Muscle of leg (tissue), 11 donors: Measurements from ENCODE around the gene PLEKHN1. TPM values are rescaled to one million over a fixed set of nuclear protein-coding genes. Genes with fewer than 3 reads are reported as not detected.

Experiments used
- DNase-seq: peaks from one replicate; pipeline ENCODE4 v3.0.0; 2013
- H3K27ac ChIP-seq: one replicate; pipeline ENCODE4 v1.5.1; 2013; ENCODE audit warnings: mild to moderate bottlenecking, low read length, control low read depth
- H3K27me3 ChIP-seq: one replicate; pipeline ENCODE4 v1.6.1; 2013; ENCODE audit warnings: low read length; ENCODE audit not compliant: control insufficient read depth, insufficient read depth
- H3K36me3 ChIP-seq: one replicate; pipeline ENCODE4 v1.6.1; 2013; ENCODE audit warnings: low read length; ENCODE audit not compliant: control insufficient read depth, insufficient read depth
- H3K4me1 ChIP-seq: one replicate; pipeline ENCODE4 v1.6.1; 2013; ENCODE audit warnings: low read length; ENCODE audit not compliant: control insufficient read depth, insufficient read depth
- H3K4me3 ChIP-seq: one replicate; pipeline ENCODE4 v1.5.1; 2013; ENCODE audit warnings: low read length, control low read depth
- H3K9me3 ChIP-seq: replicated peaks from 2 replicates; pipeline ENCODE4 v1.6.1; 2013; ENCODE audit warnings: low read depth, low read length; ENCODE audit not compliant: control insufficient read depth
- WGBS: methylation state at CpG from one replicate; pipeline ENCODE4 v1.1.5; 2013; ENCODE audit warnings: missing lambda C conversion rate; ENCODE audit not compliant: insufficient coverage; 5-methylcytosine and 5-hydroxymethylcytosine counted together
- polyA plus RNA-seq, 8 donors: library from polyadenylated mRNA; unstranded; fragments of 120-200 nt; gene quantifications; one replicate each; pipeline versions ENCODE4 v1.2.1 to v1.2.3, GENCODE V29; 2013; ENCODE audit warnings: inconsistent platforms in 1 of 8, low replicate concordance in 1 of 8; ENCODE audit not compliant: insufficient read length in 8 of 8, insufficient read depth in 1 of 8
- total RNA-seq: library from RNA; stranded (reverse); fragments of 120-200 nt; gene quantifications from one replicate; pipeline ENCODE4 v1.2.4, GENCODE V29; 2013

PLEKHN1 gene
- total and polyA plus RNA-seq, 9 donors: 0.14 to 1.3 (median 0.53) TPM; not detected in 6

DNA sequence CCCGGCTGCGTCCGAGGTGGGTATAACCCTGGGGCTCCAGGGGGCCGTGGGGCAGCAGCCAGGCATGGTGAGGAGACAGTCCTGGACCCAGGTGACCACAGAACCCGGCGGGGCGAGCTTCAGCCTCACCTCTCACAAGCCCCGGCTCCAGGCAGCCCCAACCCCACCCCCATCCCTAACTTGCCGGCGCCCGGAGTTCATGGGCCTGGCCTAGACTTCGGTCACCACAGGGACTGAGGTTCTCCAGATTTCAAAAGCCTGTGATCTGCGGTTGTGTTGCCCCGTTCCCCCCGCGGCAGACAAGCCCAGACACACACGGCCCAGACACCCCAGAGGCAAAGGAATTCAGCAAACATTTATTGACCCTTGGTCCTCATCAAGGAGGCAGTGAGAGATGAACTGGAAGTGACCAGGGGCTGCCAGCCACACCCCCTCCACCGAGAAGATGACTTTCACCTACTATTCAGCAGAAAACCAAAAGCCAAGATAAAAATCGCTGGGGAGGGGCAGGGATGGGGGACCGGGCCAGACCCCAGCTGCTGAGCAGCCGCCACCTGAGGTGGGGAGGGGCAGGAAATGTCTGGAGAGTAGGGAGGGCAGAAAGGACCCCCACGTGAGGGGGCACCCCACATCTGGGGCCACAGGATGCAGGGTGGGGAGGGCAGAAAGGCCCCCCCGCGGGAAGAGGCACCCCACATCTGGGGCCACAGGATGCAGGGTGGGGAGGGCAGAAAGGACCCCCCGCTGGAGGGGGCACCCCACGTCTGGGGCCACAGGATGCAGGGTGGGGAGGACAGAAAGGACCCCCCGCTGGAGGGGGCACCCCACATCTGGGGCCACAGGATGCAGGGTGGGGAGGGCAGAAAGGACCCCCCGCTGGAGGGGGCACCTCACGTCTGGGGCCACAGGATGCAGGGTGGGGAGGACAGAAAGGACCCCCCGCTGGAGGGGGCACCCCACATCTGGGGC, 29.7 kb downstream of the PLEKHN1 start:
- Histone ChIP-seq H3K4me3 (no peak overlapping the region), H3K4me1 (peaks cover 22% of the 10 kb centered on the region), H3K9me3 (peaks cover 5% of the 10 kb centered on the region), H3K27ac (no peak overlapping the region), H3K36me3 (no peaks in the 10 kb centered on the region), H3K27me3 (peaks cover 37% of the 10 kb centered on the region)
- no peak for DNase-seq
- WGBS: 25% methylated on average over 15 of the region's 30 CpGs

DNA sequence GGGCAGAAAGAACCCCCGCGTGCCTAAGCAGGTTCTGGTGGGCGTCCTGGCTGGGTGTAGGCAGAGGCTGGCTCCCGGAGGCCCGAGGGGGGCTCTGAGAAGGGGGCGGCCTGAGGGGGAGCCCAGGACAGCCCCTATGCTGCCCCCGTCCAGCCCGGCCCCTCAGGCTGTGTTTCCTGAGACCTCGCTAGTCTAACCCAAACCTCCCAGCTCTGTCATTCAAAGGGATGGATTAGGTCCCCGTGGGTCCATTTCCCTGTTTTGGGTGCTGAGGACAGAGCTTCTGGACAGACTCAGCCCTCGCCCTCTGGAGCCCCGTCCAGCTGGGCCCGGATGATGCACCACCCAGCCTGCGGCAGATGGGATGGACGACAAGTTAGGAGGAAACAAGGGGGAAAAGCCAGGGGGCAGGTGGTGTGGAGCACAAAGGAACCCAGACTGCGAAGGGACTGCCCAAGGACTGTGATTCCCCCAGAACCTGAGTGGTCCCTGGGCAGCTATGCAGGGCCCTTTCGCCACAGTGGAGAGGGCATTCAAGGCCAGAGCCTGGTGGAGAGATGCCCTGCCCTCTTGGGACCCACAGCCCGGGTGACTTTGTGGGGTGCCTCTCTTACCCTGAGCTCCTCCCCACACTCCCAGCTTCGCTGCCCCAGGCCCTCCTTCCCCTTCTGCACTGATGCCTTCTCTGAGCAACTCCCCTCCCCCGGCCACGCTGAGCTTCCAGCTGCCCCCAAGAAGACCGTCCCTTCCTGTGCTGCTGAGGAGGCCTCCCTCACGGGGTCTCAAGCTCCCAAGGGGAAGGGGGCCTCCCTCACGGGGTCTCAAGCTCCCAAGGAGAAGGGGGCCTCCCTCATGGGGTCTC, 30.8 kb downstream of the PLEKHN1 start:
- Histone ChIP-seq H3K27me3 (peaks cover 39% of the 10 kb centered on the region), H3K9me3 (peaks cover 2% of the 10 kb centered on the region), H3K4me1 (peaks cover 29% of the 10 kb centered on the region), H3K36me3 (no peaks in the 10 kb centered on the region), H3K4me3 (no peak overlapping the region), H3K27ac (no peak overlapping the region)
- no peak for DNase-seq
- WGBS: 49% methylated on average over 18 of the region's 24 CpGs

DNA sequence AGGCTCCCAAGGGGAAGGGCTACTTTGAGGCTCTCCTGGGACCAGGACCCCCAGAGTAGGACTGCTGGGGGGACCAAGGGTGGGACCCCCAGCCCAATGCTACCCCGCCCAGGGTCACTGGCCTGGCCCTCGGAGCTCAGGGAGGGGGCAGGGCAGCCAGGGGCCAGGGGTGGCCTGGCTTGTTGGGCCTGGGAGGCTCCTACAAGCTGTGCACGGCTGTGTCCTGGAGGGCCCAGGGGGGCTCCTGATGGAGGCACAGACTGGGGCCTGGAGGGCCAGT, 31.4 kb downstream of the PLEKHN1 start:
- peaks cover 31% of the 10 kb centered on the region for H3K4me1 ChIP-seq
- H3K9me3 ChIP-seq: no peaks in the 10 kb centered on the region
- H3K27ac ChIP-seq: no peak overlapping the region
- WGBS: 57% methylated on average over 3 of the region's 3 CpGs
- no peaks in the 10 kb centered on the region for H3K36me3 ChIP-seq
- no peak overlapping the region for H3K4me3 ChIP-seq
- no peak for DNase-seq
- peaks cover 39% of the 10 kb centered on the region for H3K27me3 ChIP-seq

DNA sequence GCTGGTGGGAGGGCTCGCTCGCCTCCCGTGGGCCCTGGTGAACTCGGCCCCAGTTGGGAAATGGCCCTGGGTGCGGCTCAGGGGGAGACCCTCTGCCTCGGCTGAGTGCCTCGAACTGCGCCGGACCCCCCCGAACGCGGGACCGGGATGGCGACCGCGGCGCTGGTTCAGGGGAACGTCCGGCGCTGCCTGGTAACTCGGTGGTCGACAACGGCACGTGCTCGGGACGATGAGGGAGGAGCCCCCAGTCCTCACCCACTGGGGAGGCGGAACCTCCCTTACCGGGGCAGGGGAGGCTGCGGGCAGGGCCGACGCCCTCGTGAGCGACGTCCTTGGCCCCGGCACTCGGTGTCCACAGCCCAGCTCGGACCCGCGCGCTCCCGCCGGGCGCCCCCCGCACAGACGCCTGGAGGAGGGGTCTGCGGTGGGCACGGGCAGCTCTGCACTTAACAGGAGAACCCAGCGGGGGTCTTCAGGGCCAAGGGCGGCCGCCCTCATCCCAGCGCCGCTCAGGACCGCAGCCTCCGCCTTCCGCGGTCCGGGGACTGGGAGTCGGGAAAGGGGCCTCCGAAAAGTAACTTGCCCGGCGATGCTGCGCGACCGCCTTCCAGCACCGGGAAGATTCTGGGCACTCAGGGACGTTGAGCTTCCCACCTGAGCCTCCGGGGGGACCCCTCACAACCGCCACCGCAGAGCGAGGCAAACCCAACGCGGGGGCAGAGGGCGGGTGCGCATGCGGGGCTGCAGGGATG, 31.9 kb downstream of the PLEKHN1 start:
- Histone ChIP-seq H3K4me1 (peaks cover 36% of the 10 kb centered on the region), H3K9me3 (no peaks in the 10 kb centered on the region), H3K36me3 (peaks cover 3% of the 10 kb centered on the region), H3K27ac (no peak overlapping the region), H3K27me3 (peaks cover 41% of the 10 kb centered on the region), H3K4me3 (peak overlapping the region; percentile 36)
- no peak for DNase-seq
- 11% methylated on average over 73 of the region's 75 CpGs for whole genome bisulfite sequencing

DNA sequence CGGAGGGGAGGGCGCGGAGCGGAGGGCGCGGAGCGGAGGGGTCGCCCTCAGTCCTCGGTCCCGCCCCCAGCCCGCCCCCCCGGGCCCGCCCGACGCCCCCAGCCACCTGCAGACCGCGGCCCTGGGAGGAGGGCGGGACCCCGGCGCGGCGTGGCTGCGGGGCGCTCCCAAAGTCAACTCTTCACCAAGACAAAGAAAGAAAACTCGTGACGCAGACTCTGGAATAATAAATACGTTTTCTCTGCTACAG, 32.4 kb downstream of the PLEKHN1 start:
- peaks cover 41% of the 10 kb centered on the region for H3K4me1 ChIP-seq
- DNase-seq: peak; percentile 70
- WGBS: 0% methylated on average over 7 of the region's 27 CpGs
- H3K27me3 ChIP-seq: peaks cover 41% of the 10 kb centered on the region
- H3K27ac ChIP-seq: no peak overlapping the region
- H3K9me3 ChIP-seq: no peaks in the 10 kb centered on the region
- H3K4me3 ChIP-seq: peak overlapping the region; percentile 43
- H3K36me3 ChIP-seq: peaks cover 7% of the 10 kb centered on the region

DNA sequence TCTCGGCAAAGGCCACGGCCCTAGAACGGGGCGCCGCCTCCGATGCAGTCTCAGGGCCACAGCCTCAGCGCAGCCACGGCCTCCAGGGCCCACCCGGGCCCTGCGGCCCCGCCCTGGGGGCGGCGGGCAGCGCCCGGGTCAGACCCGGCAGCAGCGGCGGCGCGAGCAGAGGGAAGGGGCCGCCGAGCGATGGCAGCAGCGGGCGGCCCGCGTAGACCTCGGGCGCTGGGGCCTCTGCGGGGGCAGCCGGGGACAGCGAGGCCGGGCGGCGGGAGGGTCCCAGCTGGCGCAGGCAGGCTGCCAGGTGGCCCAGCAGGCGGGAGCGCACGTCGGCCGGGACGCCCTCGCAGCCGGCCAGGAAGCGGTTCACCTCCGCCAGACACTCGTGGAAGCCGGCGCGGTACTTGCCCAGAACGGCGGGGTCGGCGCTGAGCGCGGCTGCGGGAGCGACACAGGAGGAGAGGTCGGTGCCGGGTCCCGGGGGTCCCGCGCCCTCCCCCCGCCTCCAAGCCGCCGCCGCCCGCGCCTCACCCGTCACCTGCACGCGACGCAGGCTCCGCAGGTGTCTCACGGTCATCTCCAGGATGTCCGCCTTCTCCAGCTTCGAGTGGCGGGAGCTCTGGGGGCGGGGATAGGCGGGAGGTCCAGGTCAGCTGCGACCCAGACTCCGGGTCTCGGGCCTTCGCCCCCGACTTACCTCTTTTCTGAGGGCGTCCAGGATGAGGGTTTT, 32.9 kb downstream of the PLEKHN1 start:
- peaks cover 7% of the 10 kb centered on the region for H3K36me3 ChIP-seq
- peak; percentile 66 for DNase-seq
- H3K4me1 ChIP-seq: peaks cover 45% of the 10 kb centered on the region
- H3K4me3 ChIP-seq: peak overlapping the region; percentile 74
- no peaks in the 10 kb centered on the region for H3K9me3 ChIP-seq
- WGBS: under 1% methylated on average over 86 of the region's 86 CpGs
- H3K27me3 ChIP-seq: peaks cover 41% of the 10 kb centered on the region
- peak overlapping the region; percentile 65 for H3K27ac ChIP-seq

DNA sequence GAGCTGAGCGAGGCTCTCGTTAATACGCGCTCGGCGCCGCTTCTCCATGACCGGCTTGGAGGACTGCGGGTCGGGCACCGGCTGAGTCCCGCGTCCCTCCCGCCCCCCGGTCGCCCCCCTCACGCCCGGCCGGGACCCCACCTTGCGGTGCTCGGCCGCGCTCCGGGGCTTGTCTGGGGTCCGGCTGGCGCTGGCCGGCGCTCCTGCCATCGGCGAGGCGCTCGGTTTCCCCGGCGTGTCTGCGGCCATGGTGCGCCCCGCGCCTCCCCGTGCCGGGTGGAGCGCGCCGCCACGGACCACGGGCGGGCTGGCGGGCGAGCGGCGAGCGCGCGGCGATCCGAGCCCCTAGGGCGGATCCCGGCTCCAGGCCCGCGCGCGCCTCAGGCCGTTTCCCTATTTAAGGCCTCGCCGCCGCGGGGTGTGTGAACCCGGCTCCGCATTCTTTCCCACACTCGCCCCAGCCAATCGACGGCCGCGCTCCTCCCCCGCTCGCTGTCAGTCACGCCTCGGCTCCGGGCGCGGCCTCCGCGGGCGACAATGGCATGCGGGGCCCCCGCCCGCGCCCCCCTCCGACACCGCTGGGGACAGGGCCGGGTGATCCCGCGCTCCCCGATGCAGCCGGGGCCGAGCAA, 33.6 kb downstream of the PLEKHN1 start, which contains the start of gene HES4:
Gene HES4, minus strand, starts transcription at position 373 of the 632 bp plus-strand sequence. Its CDS starts 124 bp downstream, at position 249.
- Histone ChIP-seq H3K36me3 (peaks cover 7% of the 10 kb centered on the region), H3K27ac (peak within 1 kb of the TSS; percentile 99), H3K4me1 (peaks cover 52% of the 10 kb centered on the region), H3K9me3 (no peaks in the 10 kb centered on the region), H3K27me3 (peaks cover 39% of the 10 kb centered on the region), H3K4me3 (peak within 1 kb of the TSS; percentile 91)
- DNase-seq: peak; percentile 97
- WGBS: under 1% methylated on average over 94 of the region's 95 CpGs

DNA sequence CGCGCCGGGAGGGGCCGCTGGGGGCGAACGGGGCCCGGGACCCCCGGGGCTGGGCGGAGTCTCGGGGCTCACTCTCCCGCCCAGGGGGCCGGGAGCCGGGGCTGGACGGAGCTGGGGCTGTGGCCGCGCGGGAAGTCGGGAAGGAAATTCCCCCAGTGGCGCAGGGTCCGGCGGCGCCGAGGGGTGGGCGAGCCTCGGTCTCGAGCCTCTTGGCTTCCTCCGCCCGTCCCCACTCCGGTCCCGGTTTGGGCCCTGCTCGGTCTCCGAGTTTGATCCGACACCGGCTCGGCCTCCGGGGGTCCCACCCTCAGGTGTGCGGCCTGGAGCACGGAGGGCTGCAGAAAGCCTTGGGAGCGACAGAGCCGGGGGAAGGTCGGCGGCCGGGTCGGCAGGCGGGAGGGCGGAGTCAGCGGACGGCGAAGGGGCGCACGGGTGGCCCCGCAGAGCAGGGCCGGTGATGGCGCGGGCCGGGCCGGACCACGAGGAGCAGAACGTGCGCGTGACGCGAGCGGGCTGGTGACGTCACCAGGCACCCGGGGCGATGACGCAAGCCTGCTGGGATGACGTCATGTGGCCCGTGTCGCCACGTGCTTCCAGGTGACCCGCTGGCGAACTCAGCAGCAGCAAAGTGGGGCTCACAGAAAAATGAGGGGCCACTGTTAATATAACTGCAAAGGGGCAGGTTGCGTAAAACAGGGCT, 34.2 kb downstream of the PLEKHN1 start:
- under 1% methylated on average over 73 of the region's 75 CpGs for WGBS
- H3K4me3 ChIP-seq: peak overlapping the region; percentile 91
- peak overlapping the region; percentile 99 for H3K27ac ChIP-seq
- peak; percentile 93 for DNase-seq
- H3K27me3 ChIP-seq: peaks cover 37% of the 10 kb centered on the region
- no peaks in the 10 kb centered on the region for H3K9me3 ChIP-seq
- peaks cover 59% of the 10 kb centered on the region for H3K4me1 ChIP-seq
- peaks cover 7% of the 10 kb centered on the region for H3K36me3 ChIP-seq
